ENCODE measurements around the gene CEP250. TPM values are rescaled to one million over a fixed set of nuclear protein-coding genes. Genes with fewer than 3 reads are reported as not detected.
"Not testable (repeated sequence)": the region's sequence is repeated elsewhere in the genome, so short reads cannot be mapped to it uniquely, and the experiment has no call there.

CEP250 gene
- total RNA-seq, 1 donor from 2014 or later: 15.3 TPM

- no peak for TF ChIP-seq CTCF (IDR thresholded peaks at IDR 0.05; ENCODE audit: borderline replicate concordance)
- Histone ChIP-seq H3K9me3 (replicated peaks) (no peaks in the 10 kb centered on the region), H3K36me3 (no peaks in the 10 kb centered on the region), H3K27me3 (ENCODE audit: low read depth) (no peaks in the 10 kb centered on the region), H3K4me1 (peaks cover 27% of the 10 kb centered on the region), H3K27ac (replicated peaks) (no peak overlapping the region), H3K4me3 (no peak overlapping the region)
- no peak for DNase-seq
- intact Hi-C loops (cut with micrococcal nuclease): no loop called here
Measured at GRCh38 chr20:35453647-35454046, 1.8 kb upstream of the CEP250 start.

GRCh38 chr20:35456700-35457099, 1.3 kb downstream of the CEP250 start:
- H3K4me3 ChIP-seq; H3K9me3 ChIP-seq (replicated peaks); DNase-seq; H3K27ac ChIP-seq (replicated peaks); intact Hi-C loops (cut with micrococcal nuclease); H3K27me3 ChIP-seq (ENCODE audit: low read depth): not testable (repeated sequence)
- peaks cover 20% of the 10 kb centered on the region for H3K36me3 ChIP-seq
- peaks cover 27% of the 10 kb centered on the region for H3K4me1 ChIP-seq

GRCh38 chr20:35457539-35457938, 2.1 kb downstream of the CEP250 start:
- H3K27me3 ChIP-seq (ENCODE audit: low read depth); H3K9me3 ChIP-seq (replicated peaks); DNase-seq; H3K4me3 ChIP-seq; H3K27ac ChIP-seq (replicated peaks); intact Hi-C loops (cut with micrococcal nuclease): not testable (repeated sequence)
- Histone ChIP-seq H3K36me3 (peaks cover 28% of the 10 kb centered on the region), H3K4me1 (peaks cover 27% of the 10 kb centered on the region)

- H3K4me3 ChIP-seq: no peak overlapping the region
Measured at GRCh38 chr20:35458388-35458787, 3.0 kb downstream of the CEP250 start.

GRCh38 chr20:35461620-35462019, 6.2 kb downstream of the CEP250 start:
- Histone ChIP-seq H3K36me3 (peaks cover 49% of the 10 kb centered on the region), H3K27me3 (ENCODE audit: low read depth) (no peaks in the 10 kb centered on the region), H3K9me3 (replicated peaks) (no peaks in the 10 kb centered on the region), H3K4me1 (peaks cover under 1% of the 10 kb centered on the region), H3K4me3 (no peak overlapping the region), H3K27ac (replicated peaks) (no peak overlapping the region)
- no peak for DNase-seq
- TF ChIP-seq CTCF (IDR thresholded peaks at IDR 0.05; ENCODE audit: borderline replicate concordance): no peak
- intact Hi-C loops (cut with micrococcal nuclease): no loop called here

More at GRCh38 chr20:35458388-35458787, 3.0 kb downstream of the CEP250 start:
- peaks cover 27% of the 10 kb centered on the region for H3K4me1 ChIP-seq
- H3K36me3 ChIP-seq: peaks cover 30% of the 10 kb centered on the region
- no peaks in the 10 kb centered on the region for H3K27me3 ChIP-seq (ENCODE audit: low read depth)
- no peak for TF ChIP-seq CTCF (IDR thresholded peaks at IDR 0.05; ENCODE audit: borderline replicate concordance)
- no peaks in the 10 kb centered on the region for H3K9me3 ChIP-seq (replicated peaks)
- DNase-seq: no peak
- no peak overlapping the region for H3K27ac ChIP-seq (replicated peaks)
- intact Hi-C loops (cut with micrococcal nuclease): no loop called here

GRCh38 chr20:35462351-35462750, 7.0 kb downstream of the CEP250 start:
- Histone ChIP-seq H3K27me3 (ENCODE audit: low read depth) (no peaks in the 10 kb centered on the region), H3K27ac (replicated peaks) (no peak overlapping the region), H3K4me3 (no peak overlapping the region), H3K36me3 (peaks cover 57% of the 10 kb centered on the region), H3K9me3 (replicated peaks) (no peaks in the 10 kb centered on the region), H3K4me1 (no peaks in the 10 kb centered on the region)
- intact Hi-C loops (cut with micrococcal nuclease): no loop called here
- DNase-seq: no peak
- TF ChIP-seq CTCF (IDR thresholded peaks at IDR 0.05; ENCODE audit: borderline replicate concordance): no peak
